HG02870 (cell line): ENCODE data around the gene FGF9.

Experiments used
- ATAC-seq: cut with Tn5 transposase; IDR thresholded peaks from one replicate; pipeline ENCODE4 v1.9.1; 2021; ENCODE audit warnings: mild to moderate bottlenecking, moderate library complexity; ENCODE audit not compliant: unreplicated experiment

FGF9 gene

GRCh38 chr13:21670883-21671619, at the start of gene FGF9:
TSS of gene FGF9 (plus strand) at chr13:21671073. CDS start at chr13:21671913, 840 bp downstream.
- ATAC-seq = peak; percentile 75

- no peak for ATAC-seq
These were observed 45.5 kb upstream of the FGF9 start for GRCh38 chr13:21625366-21625765.

GRCh38 chr13:21632196-21632595, 38.7 kb upstream of the FGF9 start:
- no peak for ATAC-seq

- no peak for ATAC-seq
These were observed 34.2 kb upstream of the FGF9 start for GRCh38 chr13:21636656-21637055.

GRCh38 chr13:21637296-21637695, 33.6 kb upstream of the FGF9 start:
- ATAC-seq = no peak

GRCh38 chr13:21638319-21639282, 32.3 kb upstream of the FGF9 start:
- no peak for ATAC-seq

GRCh38 chr13:21639561-21639960, 31.3 kb upstream of the FGF9 start:
- ATAC-seq = no peak

GRCh38 chr13:21641629-21642028, 29.2 kb upstream of the FGF9 start:
- peak; percentile 69 for ATAC-seq

GRCh38 chr13:21657538-21657937, 13.3 kb upstream of the FGF9 start:
- no peak for ATAC-seq

GRCh38 chr13:21659087-21659486, 11.8 kb upstream of the FGF9 start:
- no peak for ATAC-seq

GRCh38 chr13:21661097-21661909, 9.6 kb upstream of the FGF9 start:
- ATAC-seq = no peak

- no peak for ATAC-seq
These were observed 7.7 kb upstream of the FGF9 start for GRCh38 chr13:21663197-21663596.

- ATAC-seq = no peak
These were observed 2.1 kb upstream of the FGF9 start for GRCh38 chr13:21668732-21669275.

- ATAC-seq = peak; percentile 12
These were observed 629 bp upstream of the FGF9 start for GRCh38 chr13:21670006-21670882.

- no peak for ATAC-seq
These were observed 880 bp downstream of the FGF9 start for GRCh38 chr13:21671620-21672286.

- no peak for ATAC-seq
These were observed 1.4 kb downstream of the FGF9 start for GRCh38 chr13:21672287-21672680.

GRCh38 chr13:21672796-21673538, 2.1 kb downstream of the FGF9 start:
- no peak for ATAC-seq

GRCh38 chr13:21673539-21673788, 2.6 kb downstream of the FGF9 start:
- ATAC-seq = peak; percentile 7
